Measurements from ENCODE around the gene UBXN7.
"Not testable (repeated sequence)": the region's sequence is repeated elsewhere in the genome, so short reads cannot be mapped to it uniquely, and the experiment has no call there.

UBXN7 gene

DNA sequence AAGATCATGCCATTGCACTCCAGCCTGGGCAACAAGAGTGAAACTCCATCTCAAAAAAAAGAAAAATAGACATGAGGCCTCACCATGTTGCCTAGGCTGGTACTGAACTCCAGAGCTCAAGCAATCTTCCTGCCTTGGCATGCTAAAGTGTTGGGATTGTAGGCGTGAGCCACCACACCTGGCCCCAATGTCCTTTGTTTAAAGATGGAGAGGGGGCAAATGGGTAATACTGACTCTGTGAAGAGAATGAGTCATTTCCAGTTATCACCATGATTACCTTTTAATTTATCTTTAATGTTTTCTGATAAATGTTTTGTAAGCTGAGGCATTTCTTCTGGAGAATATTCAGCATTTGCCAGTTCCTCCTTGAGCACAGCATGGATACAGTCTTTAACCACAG is 116.4 kb downstream of the UBXN7 start:
- DNase-seq: no peak

DNA sequence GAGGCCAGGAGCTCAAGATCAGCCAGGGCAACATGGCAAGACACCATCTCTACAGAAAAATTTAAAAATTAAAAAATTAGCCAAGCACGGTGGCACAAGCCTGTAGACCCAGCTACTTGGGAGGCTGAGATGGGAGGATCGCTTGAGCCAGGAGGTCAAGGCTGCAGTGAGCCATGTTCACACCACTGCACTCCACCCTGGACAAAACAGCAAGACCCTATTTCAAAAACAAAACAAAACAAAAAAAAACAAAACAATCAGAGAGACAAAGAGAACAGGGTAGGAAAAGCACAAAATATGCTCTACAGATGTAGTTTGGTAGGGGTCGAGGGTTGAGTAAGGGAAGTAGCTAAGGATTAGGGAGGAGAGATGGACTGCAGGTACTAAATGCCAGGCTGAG is 117.6 kb downstream of the UBXN7 start:
- DNase-seq: no peak

- not testable (repeated sequence) for DNase-seq
These were observed 118.1 kb downstream of the UBXN7 start for GRCh38 chr3:196314086-196314485.

- DNase-seq: not testable (repeated sequence)
These were observed 129.3 kb downstream of the UBXN7 start for GRCh38 chr3:196302960-196303359.

GRCh38 chr3:196302551-196302950 is 129.7 kb downstream of the UBXN7 start:
- not testable (repeated sequence) for DNase-seq

DNA sequence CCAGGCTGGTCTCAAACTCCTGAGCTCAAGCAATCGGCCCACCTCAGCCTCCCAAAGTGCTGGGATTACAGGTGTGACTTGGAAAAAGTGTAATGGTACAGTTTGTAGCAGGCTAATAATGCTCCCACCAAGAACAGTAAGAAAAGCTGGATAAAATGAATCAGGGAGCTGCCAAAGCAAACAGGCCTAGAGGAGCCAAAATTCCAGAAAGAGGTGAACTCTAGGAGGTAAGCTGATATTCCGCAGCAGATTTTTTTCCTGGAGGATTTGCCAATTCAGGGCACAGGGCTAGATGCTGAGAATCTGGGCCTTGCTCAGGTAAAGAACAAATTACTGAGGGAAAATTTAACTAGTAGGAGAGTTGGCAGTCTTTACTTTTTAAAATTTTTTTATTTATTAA is 133.7 kb downstream of the UBXN7 start:
- no peak for DNase-seq

Data from NCI-H2029 (cell line).